SK-N-SH treated with all-trans-retinoic acid at 6 μM for 48 hours (cell line): ENCODE measurements around the gene WRAP73.

Experiments
- ATAC-seq: fragments of 200-7000 bp; cut with Tn5 transposase; 3 replicates; pipeline ENCODE4 v1.9.1; 2020; ENCODE audit warnings: mild to moderate bottlenecking, moderate library complexity
- ARNTL ChIP-seq: fragments of 450-650 bp; formaldehyde crosslinking; IDR thresholded peaks from 2 replicates; pipeline ENCODE4 v1.5.0; 2020; ENCODE audit warnings: low read depth, mild to moderate bottlenecking, moderate library complexity, borderline replicate concordance
- CSDC2 ChIP-seq: fragments of 250-450 bp; sonication (Bioruptor Pico); IDR thresholded peaks from 2 replicates; pipeline ENCODE4 v1.5.0; 2020; ENCODE audit warnings: mild to moderate bottlenecking, moderate library complexity
- GLIS3 ChIP-seq: fragments of 250-450 bp; sonication (Bioruptor Pico); IDR thresholded peaks from 2 replicates; pipeline ENCODE4 v1.5.0; 2020; ENCODE audit warnings: mild to moderate bottlenecking, moderate library complexity
- ISL1 ChIP-seq: fragments of 250-450 bp; sonication (Bioruptor Pico); IDR thresholded peaks from 2 replicates; pipeline ENCODE4 v2.1.2; 2022; ENCODE audit warnings: mild to moderate bottlenecking, moderate library complexity
- OSR1 ChIP-seq: fragments of 250-450 bp; sonication (Bioruptor Pico); IDR thresholded peaks from 2 replicates; pipeline ENCODE4 v1.8.0; 2022; ENCODE audit warnings: moderate library complexity, mild to moderate bottlenecking, inconsistent platforms
- PPARA ChIP-seq: fragments of 250-450 bp; sonication (Bioruptor Pico); IDR thresholded peaks from 2 replicates; pipeline ENCODE4 v1.5.0; 2020; ENCODE audit warnings: mild to moderate bottlenecking, borderline replicate concordance
- RARB ChIP-seq: fragments of 250-450 bp; sonication (Bioruptor Pico); IDR thresholded peaks from 2 replicates; pipeline ENCODE4 v1.8.0; 2021; ENCODE audit warnings: mild to moderate bottlenecking, moderate library complexity
- SNAI2 ChIP-seq: fragments of 250-450 bp; sonication (Bioruptor Pico); IDR thresholded peaks from 2 replicates; pipeline ENCODE4 v1.5.0; 2020; ENCODE audit warnings: mild to moderate bottlenecking, moderate library complexity
- TCF4 ChIP-seq: fragments of 250-450 bp; sonication (Bioruptor Pico); IDR thresholded peaks from 2 replicates; pipeline ENCODE4 v1.8.0; 2021; ENCODE audit warnings: mild to moderate bottlenecking, moderate library complexity, borderline replicate concordance
- TOX ChIP-seq: fragments of 250-450 bp; sonication (Bioruptor Pico); IDR thresholded peaks from 2 replicates; pipeline ENCODE4 v1.8.0; 2021; ENCODE audit warnings: mild to moderate bottlenecking, moderate library complexity, borderline replicate concordance
- ZC3H10 ChIP-seq: fragments of 250-450 bp; sonication (Bioruptor Pico); IDR thresholded peaks from 2 replicates; pipeline ENCODE4 v1.5.1; 2021; ENCODE audit warnings: mild to moderate bottlenecking, moderate library complexity
- ZFP3 ChIP-seq: fragments of 250-450 bp; sonication (Bioruptor Pico); IDR thresholded peaks from 2 replicates; pipeline ENCODE4 v1.5.0; 2020; ENCODE audit warnings: mild to moderate bottlenecking, moderate library complexity
- ZFP30 ChIP-seq: fragments of 450-650 bp; formaldehyde crosslinking; IDR thresholded peaks from 2 replicates; pipeline ENCODE4 v1.5.0; 2022; ENCODE audit warnings: mild to moderate bottlenecking, moderate library complexity
- ZNF565 ChIP-seq: fragments of 450-650 bp; formaldehyde crosslinking; conservative IDR thresholded peaks from 2 replicates; pipeline ENCODE4 v1.5.0; 2020; ENCODE audit warnings: low read depth, mild to moderate bottlenecking, moderate library complexity
- ZNF70 ChIP-seq: fragments of 450-650 bp; formaldehyde crosslinking; IDR thresholded peaks from 2 replicates; pipeline ENCODE4 v1.5.0; 2020; ENCODE audit warnings: mild to moderate bottlenecking, moderate library complexity
- ZNF8 ChIP-seq: fragments of 450-650 bp; formaldehyde crosslinking; IDR thresholded peaks from 2 replicates; pipeline ENCODE4 v1.5.0; 2020; ENCODE audit warnings: mild to moderate bottlenecking, moderate library complexity
- TF ChIP-seq, protein P1 (sequence below): fragments of 250-450 bp; sonication (Bioruptor Pico); IDR thresholded peaks from 2 replicates; pipeline ENCODE4 v1.8.0; 2021; ENCODE audit warnings: low read depth, mild to moderate bottlenecking, moderate library complexity, borderline replicate concordance
- TF ChIP-seq, protein P2 (sequence below): fragments of 250-450 bp; sonication (Bioruptor Pico); IDR thresholded peaks from 2 replicates; pipeline ENCODE4 v1.5.1; 2021; ENCODE audit warnings: mild to moderate bottlenecking, moderate library complexity
- TF ChIP-seq, protein P3 (sequence below): fragments of 250-450 bp; sonication (Bioruptor Pico); IDR thresholded peaks from 2 replicates; pipeline ENCODE4 v1.5.1; 2020; ENCODE audit warnings: low read depth, mild to moderate bottlenecking, moderate library complexity
- TF ChIP-seq, protein P4 (sequence below): fragments of 250-450 bp; sonication (Bioruptor Pico); IDR thresholded peaks from 2 replicates; pipeline ENCODE4 v1.5.0; 2020; ENCODE audit warnings: mild to moderate bottlenecking, moderate library complexity
- TF ChIP-seq, protein P5 (sequence below): fragments of 250-450 bp; sonication (Bioruptor Pico); IDR thresholded peaks from 2 replicates; pipeline ENCODE4 v1.8.0; 2020; ENCODE audit warnings: mild to moderate bottlenecking, moderate library complexity, borderline replicate concordance

Gene WRAP73

DNA sequence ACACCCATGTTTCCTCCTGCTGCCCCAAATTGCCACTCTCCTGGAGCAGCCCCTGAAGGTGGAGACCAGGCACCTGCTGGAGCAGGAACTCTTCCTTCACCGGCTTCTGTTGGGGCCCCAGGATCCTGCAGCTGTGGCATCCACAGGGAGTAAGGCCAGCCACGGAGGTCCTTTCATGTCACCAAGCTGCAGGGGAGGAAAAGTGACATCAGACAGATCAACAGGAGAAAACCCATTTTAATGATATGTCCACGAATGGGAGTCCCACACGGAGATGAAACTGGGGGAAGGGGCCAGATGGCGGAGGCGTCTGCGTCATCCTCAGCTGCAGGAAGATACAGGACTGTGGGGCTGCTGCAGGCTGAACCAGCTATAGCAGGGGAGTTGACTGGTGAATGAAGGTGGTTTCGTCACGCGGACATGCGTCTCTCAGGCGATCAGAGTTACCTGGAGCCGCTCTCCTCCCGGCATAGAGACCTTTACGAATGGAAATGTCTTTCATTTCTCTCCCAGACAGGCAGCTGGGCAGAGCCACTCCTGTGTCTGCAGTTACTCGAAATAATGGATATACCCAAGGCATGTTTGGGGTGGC lies 12.3 kb upstream of the WRAP73 start (continued):
- TF ChIP-seq, protein P1, sequence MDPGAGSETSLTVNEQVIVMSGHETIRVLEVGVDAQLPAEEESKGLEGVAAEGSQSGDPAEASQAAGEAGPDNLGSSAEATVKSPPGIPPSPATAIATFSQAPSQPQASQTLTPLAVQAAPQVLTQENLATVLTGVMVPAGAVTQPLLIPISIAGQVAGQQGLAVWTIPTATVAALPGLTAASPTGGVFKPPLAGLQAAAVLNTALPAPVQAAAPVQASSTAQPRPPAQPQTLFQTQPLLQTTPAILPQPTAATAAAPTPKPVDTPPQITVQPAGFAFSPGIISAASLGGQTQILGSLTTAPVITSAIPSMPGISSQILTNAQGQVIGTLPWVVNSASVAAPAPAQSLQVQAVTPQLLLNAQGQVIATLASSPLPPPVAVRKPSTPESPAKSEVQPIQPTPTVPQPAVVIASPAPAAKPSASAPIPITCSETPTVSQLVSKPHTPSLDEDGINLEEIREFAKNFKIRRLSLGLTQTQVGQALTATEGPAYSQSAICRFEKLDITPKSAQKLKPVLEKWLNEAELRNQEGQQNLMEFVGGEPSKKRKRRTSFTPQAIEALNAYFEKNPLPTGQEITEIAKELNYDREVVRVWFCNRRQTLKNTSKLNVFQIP = no peak
- TF ChIP-seq, protein P2, sequence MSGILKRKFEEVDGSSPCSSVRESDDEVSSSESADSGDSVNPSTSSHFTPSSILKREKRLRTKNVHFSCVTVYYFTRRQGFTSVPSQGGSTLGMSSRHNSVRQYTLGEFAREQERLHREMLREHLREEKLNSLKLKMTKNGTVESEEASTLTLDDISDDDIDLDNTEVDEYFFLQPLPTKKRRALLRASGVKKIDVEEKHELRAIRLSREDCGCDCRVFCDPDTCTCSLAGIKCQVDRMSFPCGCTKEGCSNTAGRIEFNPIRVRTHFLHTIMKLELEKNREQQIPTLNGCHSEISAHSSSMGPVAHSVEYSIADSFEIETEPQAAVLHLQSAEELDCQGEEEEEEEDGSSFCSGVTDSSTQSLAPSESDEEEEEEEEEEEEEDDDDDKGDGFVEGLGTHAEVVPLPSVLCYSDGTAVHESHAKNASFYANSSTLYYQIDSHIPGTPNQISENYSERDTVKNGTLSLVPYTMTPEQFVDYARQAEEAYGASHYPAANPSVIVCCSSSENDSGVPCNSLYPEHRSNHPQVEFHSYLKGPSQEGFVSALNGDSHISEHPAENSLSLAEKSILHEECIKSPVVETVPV (CRISPR knock-in tag) = no peak
- TF ChIP-seq, all 23 proteins: peak for 0

DNA sequence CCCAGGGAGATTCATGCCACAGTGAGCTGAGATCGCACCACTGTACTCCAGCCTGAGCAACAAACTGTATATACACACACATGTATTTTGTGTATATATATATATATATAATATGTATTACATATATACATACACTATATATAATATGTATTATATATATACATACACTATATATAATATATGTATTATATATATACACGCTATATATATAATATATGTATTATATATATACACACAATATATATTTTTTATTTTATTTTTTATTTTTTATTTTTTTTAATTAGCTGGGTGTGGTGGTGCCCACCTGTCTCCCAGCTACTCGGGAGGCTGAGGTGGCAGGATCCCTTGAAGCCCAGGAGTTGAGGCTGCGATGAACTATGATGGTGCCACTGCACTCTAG lies 11.7 kb upstream of the WRAP73 start:
- TF ChIP-seq, protein P3, sequence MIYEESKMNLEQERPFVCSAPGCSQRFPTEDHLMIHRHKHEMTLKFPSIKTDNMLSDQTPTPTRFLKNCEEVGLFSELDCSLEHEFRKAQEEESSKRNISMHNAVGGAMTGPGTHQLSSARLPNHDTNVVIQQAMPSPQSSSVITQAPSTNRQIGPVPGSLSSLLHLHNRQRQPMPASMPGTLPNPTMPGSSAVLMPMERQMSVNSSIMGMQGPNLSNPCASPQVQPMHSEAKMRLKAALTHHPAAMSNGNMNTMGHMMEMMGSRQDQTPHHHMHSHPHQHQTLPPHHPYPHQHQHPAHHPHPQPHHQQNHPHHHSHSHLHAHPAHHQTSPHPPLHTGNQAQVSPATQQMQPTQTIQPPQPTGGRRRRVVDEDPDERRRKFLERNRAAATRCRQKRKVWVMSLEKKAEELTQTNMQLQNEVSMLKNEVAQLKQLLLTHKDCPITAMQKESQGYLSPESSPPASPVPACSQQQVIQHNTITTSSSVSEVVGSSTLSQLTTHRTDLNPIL = no peak
- TF ChIP-seq CSDC2 (CRISPR knock-in tag) = no peak
- TF ChIP-seq, all 23 proteins: peak for 0
- no peak for ATAC-seq

DNA sequence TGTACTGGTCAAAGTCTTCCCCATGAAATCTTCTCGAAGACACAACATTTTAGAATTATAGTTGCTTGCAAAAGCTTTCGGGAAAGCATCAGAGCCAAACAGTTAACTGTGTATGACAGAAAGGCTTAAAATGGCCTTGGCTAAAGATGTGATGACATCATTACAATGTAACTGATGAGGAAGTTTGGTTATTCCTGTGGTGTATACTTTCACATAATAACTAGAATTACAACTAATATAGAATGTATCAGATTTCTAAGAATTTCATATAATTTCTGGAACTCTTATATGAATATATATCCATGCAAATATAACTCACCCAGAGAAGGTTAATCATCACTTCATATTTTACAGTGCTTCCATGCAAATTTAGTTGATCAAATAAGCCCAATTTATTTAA lies 10.8 kb upstream of the WRAP73 start:
- TF ChIP-seq, protein P2 (CRISPR knock-in tag) = no peak
- TF ChIP-seq TOX (no peak), PPARA (CRISPR knock-in tag) (no peak), ZNF70 (no peak), ZFP30 (CRISPR knock-in tag) (no peak), TCF4 (CRISPR knock-in tag) (no peak), ZNF565 (CRISPR knock-in tag) (no peak), OSR1 (no peak), GLIS3 (CRISPR knock-in tag) (no peak), ISL1 (CRISPR knock-in tag) (no peak), RARB (no peak), ZC3H10 (CRISPR knock-in tag) (no peak)
- TF ChIP-seq, protein P3 = no peak
- TF ChIP-seq, all 23 proteins: peak for 0
- ATAC-seq = no peak

DNA sequence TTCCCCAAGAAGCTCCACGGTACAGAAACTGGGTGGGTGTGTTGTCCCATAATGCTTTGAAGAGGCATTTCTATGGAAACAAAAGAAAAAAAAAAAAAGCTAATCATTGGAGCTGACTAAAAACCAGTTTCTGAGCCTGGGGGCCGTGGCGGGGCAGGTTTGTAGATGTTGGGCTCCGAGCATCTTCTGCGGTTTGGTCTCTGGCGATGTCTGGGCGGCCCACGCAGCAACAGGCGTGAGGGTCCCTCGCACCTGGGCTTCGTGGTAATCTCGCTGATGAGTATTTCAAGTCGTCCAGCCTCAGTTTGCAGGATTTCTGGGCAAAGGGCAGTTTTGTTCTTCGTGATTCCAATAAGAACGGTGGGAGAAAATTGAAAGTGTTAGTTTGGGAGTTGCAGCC lies 9.2 kb upstream of the WRAP73 start:
- no peak for ATAC-seq
- TF ChIP-seq ZFP3 (CRISPR knock-in tag) (no peak), ARNTL (CRISPR knock-in tag) (no peak), SNAI2 (no peak), ZFP30 (CRISPR knock-in tag) (no peak), PPARA (CRISPR knock-in tag) (no peak), ISL1 (CRISPR knock-in tag) (no peak), ZNF8 (CRISPR knock-in tag) (no peak), RARB (no peak), ZC3H10 (CRISPR knock-in tag) (no peak)
- TF ChIP-seq, protein P4, sequence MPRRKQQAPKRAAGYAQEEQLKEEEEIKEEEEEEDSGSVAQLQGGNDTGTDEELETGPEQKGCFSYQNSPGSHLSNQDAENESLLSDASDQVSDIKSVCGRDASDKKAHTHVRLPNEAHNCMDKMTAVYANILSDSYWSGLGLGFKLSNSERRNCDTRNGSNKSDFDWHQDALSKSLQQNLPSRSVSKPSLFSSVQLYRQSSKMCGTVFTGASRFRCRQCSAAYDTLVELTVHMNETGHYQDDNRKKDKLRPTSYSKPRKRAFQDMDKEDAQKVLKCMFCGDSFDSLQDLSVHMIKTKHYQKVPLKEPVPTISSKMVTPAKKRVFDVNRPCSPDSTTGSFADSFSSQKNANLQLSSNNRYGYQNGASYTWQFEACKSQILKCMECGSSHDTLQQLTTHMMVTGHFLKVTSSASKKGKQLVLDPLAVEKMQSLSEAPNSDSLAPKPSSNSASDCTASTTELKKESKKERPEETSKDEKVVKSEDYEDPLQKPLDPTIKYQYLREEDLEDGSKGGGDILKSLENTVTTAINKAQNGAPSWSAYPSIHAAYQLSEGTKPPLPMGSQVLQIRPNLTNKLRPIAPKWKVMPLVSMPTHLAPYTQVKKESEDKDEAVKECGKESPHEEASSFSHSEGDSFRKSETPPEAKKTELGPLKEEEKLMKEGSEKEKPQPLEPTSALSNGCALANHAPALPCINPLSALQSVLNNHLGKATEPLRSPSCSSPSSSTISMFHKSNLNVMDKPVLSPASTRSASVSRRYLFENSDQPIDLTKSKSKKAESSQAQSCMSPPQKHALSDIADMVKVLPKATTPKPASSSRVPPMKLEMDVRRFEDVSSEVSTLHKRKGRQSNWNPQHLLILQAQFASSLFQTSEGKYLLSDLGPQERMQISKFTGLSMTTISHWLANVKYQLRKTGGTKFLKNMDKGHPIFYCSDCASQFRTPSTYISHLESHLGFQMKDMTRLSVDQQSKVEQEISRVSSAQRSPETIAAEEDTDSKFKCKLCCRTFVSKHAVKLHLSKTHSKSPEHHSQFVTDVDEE = no peak
- TF ChIP-seq, protein P5, sequence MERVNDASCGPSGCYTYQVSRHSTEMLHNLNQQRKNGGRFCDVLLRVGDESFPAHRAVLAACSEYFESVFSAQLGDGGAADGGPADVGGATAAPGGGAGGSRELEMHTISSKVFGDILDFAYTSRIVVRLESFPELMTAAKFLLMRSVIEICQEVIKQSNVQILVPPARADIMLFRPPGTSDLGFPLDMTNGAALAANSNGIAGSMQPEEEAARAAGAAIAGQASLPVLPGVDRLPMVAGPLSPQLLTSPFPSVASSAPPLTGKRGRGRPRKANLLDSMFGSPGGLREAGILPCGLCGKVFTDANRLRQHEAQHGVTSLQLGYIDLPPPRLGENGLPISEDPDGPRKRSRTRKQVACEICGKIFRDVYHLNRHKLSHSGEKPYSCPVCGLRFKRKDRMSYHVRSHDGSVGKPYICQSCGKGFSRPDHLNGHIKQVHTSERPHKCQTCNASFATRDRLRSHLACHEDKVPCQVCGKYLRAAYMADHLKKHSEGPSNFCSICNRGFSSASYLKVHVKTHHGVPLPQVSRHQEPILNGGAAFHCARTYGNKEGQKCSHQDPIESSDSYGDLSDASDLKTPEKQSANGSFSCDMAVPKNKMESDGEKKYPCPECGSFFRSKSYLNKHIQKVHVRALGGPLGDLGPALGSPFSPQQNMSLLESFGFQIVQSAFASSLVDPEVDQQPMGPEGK (CRISPR knock-in tag) = no peak
- TF ChIP-seq, protein P2 (CRISPR knock-in tag) = no peak
